DOHH2 (cell line): Measurements from ENCODE around the gene C2orf49.

Experiments used
- H3F3A ChIP-seq: fragments of 200-600 bp; sonication (generic), shearing (Covaris generic); 2 replicates; pipeline ENCODE4 v1.6.0; 2016; ENCODE audit warnings: antibody characterized with exemption, mild to moderate bottlenecking; ENCODE audit not compliant: control insufficient read depth, insufficient read depth
- H3K27ac ChIP-seq: fragments of 200-600 bp; sonication (generic); 2 replicates; pipeline ENCODE4 v1.5.1; 2014; ENCODE audit warnings: low read depth, mild to moderate bottlenecking, low read length, moderate library complexity
- H3K27me3 ChIP-seq: fragments of 200-600 bp; sonication (generic); 2 replicates; pipeline ENCODE4 v1.6.1; 2014; ENCODE audit warnings: mild to moderate bottlenecking, low read length, mixed read lengths; ENCODE audit not compliant: control insufficient read depth
- H3K36me3 ChIP-seq: fragments of 200-600 bp; sonication (generic); 2 replicates; pipeline ENCODE4 v1.6.1; 2014; ENCODE audit warnings: mild to moderate bottlenecking, low read length, moderate library complexity, mixed read lengths; ENCODE audit not compliant: control insufficient read depth
- H3K4me1 ChIP-seq: fragments of 200-600 bp; sonication (generic); 2 replicates; pipeline ENCODE4 v1.6.1; 2014; ENCODE audit warnings: mild to moderate bottlenecking, low read length, mixed read lengths; ENCODE audit not compliant: control insufficient read depth
- H3K4me2 ChIP-seq: fragments of 200-600 bp; sonication (generic); 2 replicates; pipeline ENCODE4 v1.6.0; 2014; ENCODE audit warnings: mild to moderate bottlenecking, low read length, moderate library complexity
- H3K4me3 ChIP-seq: fragments of 200-600 bp; sonication (generic); 2 replicates; pipeline ENCODE4 v1.5.1; 2014; ENCODE audit warnings: mild to moderate bottlenecking, low read length, mixed read lengths
- H3K79me2 ChIP-seq: fragments of 200-600 bp; sonication (generic); 2 replicates; pipeline ENCODE4 v1.6.1; 2014; ENCODE audit warnings: mild to moderate bottlenecking, low read length, mixed read lengths; ENCODE audit not compliant: control insufficient read depth
- H3K9me2 ChIP-seq: fragments of 200-600 bp; sonication (generic); replicated peaks from 2 replicates; pipeline ENCODE4 v1.6.1; 2014; ENCODE audit warnings: mild to moderate bottlenecking, low read length, mixed read lengths; ENCODE audit not compliant: control insufficient read depth
- H3K9me3 ChIP-seq: fragments of 200-600 bp; sonication (generic); 2 replicates; pipeline ENCODE4 v1.6.1; 2014; ENCODE audit warnings: antibody characterized with exemption, low read length, mixed read lengths; ENCODE audit not compliant: control insufficient read depth, insufficient read depth
- H4K20me1 ChIP-seq: fragments of 200-600 bp; sonication (generic); 2 replicates; pipeline ENCODE4 v1.6.0; 2014; ENCODE audit warnings: low read depth, mild to moderate bottlenecking, antibody characterized with exemption, low read length, moderate library complexity; ENCODE audit not compliant: control insufficient read depth, insufficient read depth
- EZH2phosphoT487 ChIP-seq: fragments of 200-600 bp; sonication (generic); IDR thresholded peaks from 2 replicates; pipeline ENCODE4 v1.6.1; 2017; ENCODE audit warnings: borderline replicate concordance, mild to moderate bottlenecking, antibody characterized with exemption, low read length, moderate library complexity, mixed read lengths
- TF ChIP-seq, protein P1 (sequence below): fragments of 200-600 bp; sonication (generic); IDR thresholded peaks from one replicate; pipeline ENCODE4 v1.5.1; 2014; ENCODE audit warnings: antibody characterized with exemption, mild to moderate bottlenecking, low read depth, low read length; ENCODE audit not compliant: poor library complexity, severe bottlenecking

Gene C2orf49

DNA sequence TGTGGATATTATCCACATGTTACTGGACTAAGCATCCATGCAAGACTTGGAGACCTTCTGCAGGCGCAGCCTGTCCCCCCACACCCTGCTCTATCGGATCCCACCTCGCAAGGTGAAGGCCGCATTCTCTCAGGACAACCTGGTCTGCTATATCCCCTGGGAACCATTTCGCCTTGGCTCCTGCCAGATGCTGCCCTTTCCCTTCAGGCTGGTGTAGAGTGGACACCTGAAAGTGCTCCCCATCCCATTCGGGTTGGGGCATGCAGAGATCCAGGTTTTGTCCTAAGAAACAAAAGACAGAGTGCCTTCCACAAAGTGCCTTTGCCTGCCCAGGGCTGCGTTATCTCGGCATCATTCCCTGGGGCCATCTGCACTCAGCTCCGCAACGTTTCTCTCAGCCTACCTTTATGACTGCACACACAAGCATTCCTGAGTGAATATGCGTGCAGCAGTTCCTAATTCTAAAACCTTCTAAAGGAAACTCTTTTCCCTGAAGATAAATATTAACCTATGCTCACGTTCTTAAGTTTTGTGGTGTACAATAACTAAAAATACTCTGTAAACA, 41.0 kb downstream of the C2orf49 start:
- no peaks in the 10 kb centered on the region for H4K20me1 ChIP-seq
- H3K4me2 ChIP-seq: no peak overlapping the region
- peaks cover 2% of the 10 kb centered on the region for H3K27me3 ChIP-seq
- no peak overlapping the region for H3K4me3 ChIP-seq
- H3K27ac ChIP-seq: no peak overlapping the region
- no peaks in the 10 kb centered on the region for H3K9me3 ChIP-seq
- no peaks in the 10 kb centered on the region for H3K9me2 ChIP-seq
- H3K79me2 ChIP-seq: no peaks in the 10 kb centered on the region
- H3K4me1 ChIP-seq: no peaks in the 10 kb centered on the region
- H3F3A ChIP-seq: no peaks in the 10 kb centered on the region
- no peaks in the 10 kb centered on the region for H3K36me3 ChIP-seq
- TF ChIP-seq EZH2phosphoT487: no peak
- TF ChIP-seq, protein P1, sequence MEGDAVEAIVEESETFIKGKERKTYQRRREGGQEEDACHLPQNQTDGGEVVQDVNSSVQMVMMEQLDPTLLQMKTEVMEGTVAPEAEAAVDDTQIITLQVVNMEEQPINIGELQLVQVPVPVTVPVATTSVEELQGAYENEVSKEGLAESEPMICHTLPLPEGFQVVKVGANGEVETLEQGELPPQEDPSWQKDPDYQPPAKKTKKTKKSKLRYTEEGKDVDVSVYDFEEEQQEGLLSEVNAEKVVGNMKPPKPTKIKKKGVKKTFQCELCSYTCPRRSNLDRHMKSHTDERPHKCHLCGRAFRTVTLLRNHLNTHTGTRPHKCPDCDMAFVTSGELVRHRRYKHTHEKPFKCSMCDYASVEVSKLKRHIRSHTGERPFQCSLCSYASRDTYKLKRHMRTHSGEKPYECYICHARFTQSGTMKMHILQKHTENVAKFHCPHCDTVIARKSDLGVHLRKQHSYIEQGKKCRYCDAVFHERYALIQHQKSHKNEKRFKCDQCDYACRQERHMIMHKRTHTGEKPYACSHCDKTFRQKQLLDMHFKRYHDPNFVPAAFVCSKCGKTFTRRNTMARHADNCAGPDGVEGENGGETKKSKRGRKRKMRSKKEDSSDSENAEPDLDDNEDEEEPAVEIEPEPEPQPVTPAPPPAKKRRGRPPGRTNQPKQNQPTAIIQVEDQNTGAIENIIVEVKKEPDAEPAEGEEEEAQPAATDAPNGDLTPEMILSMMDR: no peak

DNA sequence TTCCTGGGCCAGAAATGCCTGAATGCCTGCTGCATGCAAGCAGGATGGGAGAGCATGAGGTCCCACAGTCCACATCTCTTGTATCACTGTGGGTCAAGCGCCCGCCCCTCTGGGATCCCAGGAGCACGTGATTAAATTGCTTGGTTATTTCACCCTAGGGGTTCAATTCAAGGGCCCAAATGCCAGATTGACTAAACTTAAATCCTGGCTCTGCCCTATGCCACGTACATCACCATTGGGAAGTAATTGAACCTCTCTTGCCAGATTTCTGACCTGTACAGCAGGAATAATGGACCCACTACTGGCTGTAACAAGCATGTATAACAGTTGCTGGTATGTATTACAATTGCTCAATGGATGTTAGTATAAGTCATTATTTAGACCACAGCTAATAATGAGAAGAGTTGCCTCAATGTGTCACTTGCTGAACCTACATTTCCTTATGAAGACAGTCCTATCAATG, 41.6 kb downstream of the C2orf49 start:
- Histone ChIP-seq H3F3A (no peaks in the 10 kb centered on the region), H3K4me1 (no peaks in the 10 kb centered on the region)

DNA sequence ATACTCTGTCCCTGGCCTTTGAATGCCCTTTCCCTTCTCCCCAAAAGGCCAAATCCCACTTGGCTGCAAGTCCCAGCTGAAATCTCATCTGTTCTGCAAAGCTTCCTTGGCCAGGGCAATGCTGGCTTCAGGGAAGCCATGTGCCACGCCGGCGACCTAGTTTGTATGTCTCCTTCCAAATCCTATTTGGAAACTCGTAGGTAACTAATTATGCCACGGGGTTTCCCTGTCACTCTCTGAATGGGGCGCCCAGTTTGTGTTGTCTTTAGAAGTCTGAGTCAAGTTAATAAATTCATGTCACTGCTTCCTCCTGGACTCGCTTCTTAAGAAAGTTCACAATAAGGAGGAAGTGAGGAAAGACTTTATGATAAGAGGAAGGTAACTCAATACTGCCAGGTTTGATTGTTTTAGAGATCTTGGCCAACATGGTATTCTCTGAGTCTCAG, 42.4 kb downstream of the C2orf49 start:
- Histone ChIP-seq H3F3A (no peaks in the 10 kb centered on the region), H4K20me1 (no peaks in the 10 kb centered on the region), H3K27me3 (peaks cover 6% of the 10 kb centered on the region), H3K27ac (no peak overlapping the region), H3K4me1 (no peaks in the 10 kb centered on the region), H3K36me3 (no peaks in the 10 kb centered on the region), H3K79me2 (no peaks in the 10 kb centered on the region), H3K4me3 (no peak overlapping the region), H3K4me2 (no peak overlapping the region), H3K9me3 (no peaks in the 10 kb centered on the region), H3K9me2 (no peaks in the 10 kb centered on the region)
- TF ChIP-seq, protein P1: no peak
- TF ChIP-seq EZH2phosphoT487: no peak

More for the DNA sequence above, 41.6 kb downstream of the C2orf49 start:
- Histone ChIP-seq H3K27me3 (peaks cover 6% of the 10 kb centered on the region), H3K4me3 (no peak overlapping the region), H3K9me3 (no peaks in the 10 kb centered on the region), H3K36me3 (no peaks in the 10 kb centered on the region), H3K4me2 (no peak overlapping the region), H3K9me2 (no peaks in the 10 kb centered on the region), H4K20me1 (no peaks in the 10 kb centered on the region), H3K79me2 (no peaks in the 10 kb centered on the region), H3K27ac (no peak overlapping the region)
- no peak for TF ChIP-seq EZH2phosphoT487
- TF ChIP-seq, protein P1: no peak
